ENCODE results near the gene ABI3.

GRCh38 chr17:49229076-49229804, 18.7 kb downstream of the ABI3 start:
- TF ChIP-seq SIN3A (IDR thresholded peaks at IDR 0.05; ENCODE audit: borderline replicate concordance, insufficient read depth, low read depth, low read length) (no peak), TCF7L2 (IDR thresholded peaks at IDR 0.05; ENCODE audit: low read depth, low read length) (no peak), CTCF (IDR thresholded peaks at IDR 0.05) (no peak), REST (IDR thresholded peaks at IDR 0.05; ENCODE audit: insufficient read depth in 1 of 2, low read depth in 2 of 2, low read length in 1 of 2) (no peak)

Data from Panc1 (cell line).